Measurements from ENCODE around the gene ASB13. TPM values are rescaled to one million over a fixed set of nuclear protein-coding genes. Genes with fewer than 3 reads are reported as not detected.
"Not testable (repeated sequence)": the region's sequence is repeated elsewhere in the genome, so short reads cannot be mapped to it uniquely, and the experiment has no call there.

Gene ASB13
- total and polyA plus RNA-seq, 5 experiments from 2014 or later: 11.5 to 23.9 (median 18.5) TPM

DNA sequence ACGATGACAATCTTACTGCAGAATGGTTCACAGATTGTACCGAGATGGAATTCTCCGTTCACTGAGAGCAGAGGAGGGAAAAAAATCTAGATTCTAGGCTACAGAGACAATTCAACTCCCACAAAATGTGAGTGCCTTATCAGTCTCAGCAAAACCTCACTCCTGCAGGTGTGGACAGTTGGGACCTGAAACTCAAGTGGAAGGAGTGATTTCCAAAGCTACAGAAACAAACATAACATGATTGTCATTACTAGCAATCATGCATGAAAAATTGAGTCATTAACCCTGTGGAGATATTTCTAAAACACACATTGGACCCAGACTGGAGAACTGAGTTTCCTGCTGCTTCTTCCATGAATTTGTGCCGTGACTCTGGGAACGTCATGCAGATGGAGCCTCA lies 71.3 kb downstream of the ASB13 start:
- H3K4me3 Mint-ChIP-seq: no peak overlapping the region
- H3K36me3 Mint-ChIP-seq: peaks cover 0 to 1% (median 0%) of the 10 kb centered on the region in 3 donors
- H3K9me3 Mint-ChIP-seq: no peaks in the 10 kb centered on the region
- peaks cover 6 to 15% (median 10%) of the 10 kb centered on the region in 4 donors for H3K4me1 Mint-ChIP-seq
- POLR2A ChIA-PET: no interaction called here
- ATAC-seq (no peak), DNase-seq (no peak)
- peaks cover 2 to 19% (median 11%) of the 10 kb centered on the region in 5 donors for H3K27me3 Mint-ChIP-seq
- no peak overlapping the region for H3K27ac Mint-ChIP-seq

DNA sequence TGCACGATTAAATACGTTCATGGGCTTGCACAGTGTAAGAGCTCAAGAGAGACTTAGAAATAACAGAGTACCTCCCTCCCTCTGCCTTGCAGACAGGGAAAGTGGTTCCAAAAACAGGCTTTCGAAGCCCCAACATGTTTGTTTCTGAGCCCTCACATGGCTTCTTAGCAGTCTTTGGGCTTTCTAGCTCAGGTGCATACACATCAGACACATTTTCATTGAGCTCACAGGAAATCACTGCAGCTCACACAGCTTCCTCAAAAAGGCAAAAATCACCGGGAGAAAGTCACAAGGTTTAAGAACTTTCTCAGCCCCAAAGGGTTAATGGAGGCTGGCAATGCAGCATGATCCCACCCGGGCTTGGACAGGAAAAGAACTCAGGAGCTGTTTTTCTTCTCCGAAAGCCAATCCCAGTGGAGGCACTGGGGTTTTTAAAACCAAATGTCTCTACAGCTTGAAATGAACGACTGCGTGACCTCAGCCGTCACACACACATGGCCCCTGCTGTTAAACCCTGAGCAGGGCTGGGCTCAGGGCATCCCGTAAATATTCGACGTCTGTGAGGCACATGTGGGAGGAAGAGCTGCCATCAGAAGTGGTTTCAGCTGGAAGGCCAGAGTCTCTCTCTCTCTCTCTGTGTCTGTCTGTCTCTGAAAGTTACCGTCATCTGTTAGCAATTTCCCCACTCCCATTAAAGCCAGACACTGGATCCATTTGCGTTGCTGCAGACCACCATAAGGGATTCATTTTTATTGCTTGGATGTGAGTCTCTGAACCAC lies 71.9 kb downstream of the ASB13 start:
- Mint-ChIP-seq H3K27me3 (peaks cover 2 to 25% (median 11%) of the 10 kb centered on the region in 5 donors), H3K9me3 (no peaks in the 10 kb centered on the region), H3K4me1 (peaks cover 6 to 15% (median 11%) of the 10 kb centered on the region in 4 donors), H3K36me3 (peaks cover 0 to 1% (median 0%) of the 10 kb centered on the region in 3 donors), H3K27ac (peak overlapping the region in 4 of 10 donors; percentile 15 to 76 (median 36)), H3K4me3 (no peak overlapping the region)
- ATAC-seq (no peak), DNase-seq (peak in 1 of 10 donors; percentile 6)
- POLR2A ChIA-PET: no interaction called here

DNA sequence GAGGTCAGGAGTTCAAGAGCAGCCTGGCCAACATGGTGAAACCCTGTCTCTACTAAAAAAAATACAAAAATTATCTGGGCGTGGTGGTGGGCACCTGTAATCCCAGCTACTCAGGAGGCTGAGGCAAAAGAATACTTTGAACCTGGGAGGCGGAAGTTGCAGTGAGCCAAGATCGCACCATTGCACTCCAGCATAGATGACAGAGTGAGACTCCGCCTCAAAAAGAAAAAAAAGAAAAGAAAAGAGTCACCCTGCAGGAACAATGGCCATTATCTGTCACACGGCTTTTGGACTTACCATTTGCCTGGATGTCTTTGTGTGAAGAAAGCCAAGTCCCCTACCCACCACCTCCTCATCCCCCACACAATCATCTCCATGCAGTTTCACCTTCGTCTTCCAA lies 73.0 kb downstream of the ASB13 start:
- H3K4me3 Mint-ChIP-seq, H3K36me3 Mint-ChIP-seq, DNase-seq, H3K9me3 Mint-ChIP-seq, ATAC-seq: not testable (repeated sequence)
- POLR2A ChIA-PET: interaction anchor here (0.7 kb wide), 1 partner anchor 250 kb away, joined by 3 read pairs; no protein-coding TSS in a partner anchor
- peak overlapping the region in 1 of 10 donors; percentile 63 for H3K27ac Mint-ChIP-seq
- peaks cover 6 to 15% (median 10%) of the 10 kb centered on the region in 4 donors for H3K4me1 Mint-ChIP-seq
- peaks cover 2 to 28% (median 11%) of the 10 kb centered on the region in 5 donors for H3K27me3 Mint-ChIP-seq

DNA sequence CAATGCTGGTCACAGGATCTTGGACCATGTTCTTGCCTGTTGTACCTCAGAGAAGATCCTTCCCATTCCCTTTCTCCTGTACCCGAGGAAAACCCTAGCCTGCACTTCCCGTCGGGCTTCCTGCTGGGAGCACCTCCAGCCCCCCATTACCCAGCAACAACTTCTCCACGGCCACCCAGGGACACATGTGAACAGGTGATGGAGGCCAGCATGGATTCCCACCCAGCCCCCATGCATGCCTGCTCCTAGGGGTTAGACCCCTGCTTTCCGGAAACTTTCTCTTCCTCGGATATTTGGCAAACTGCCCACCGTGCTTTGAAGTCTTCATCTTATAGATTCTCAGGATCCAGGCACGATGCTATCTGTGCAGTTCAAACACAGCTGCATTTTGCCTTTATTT lies 74.3 kb downstream of the ASB13 start:
- Mint-ChIP-seq H3K36me3 (peaks cover 0 to 1% (median 0%) of the 10 kb centered on the region in 3 donors), H3K9me3 (no peaks in the 10 kb centered on the region), H3K27me3 (peaks cover 2 to 26% (median 11%) of the 10 kb centered on the region in 5 donors), H3K4me3 (no peak overlapping the region), H3K27ac (peak overlapping the region in 1 of 10 donors; percentile 23), H3K4me1 (peaks cover 6 to 15% (median 10%) of the 10 kb centered on the region in 4 donors)
- DNase-seq: no peak
- POLR2A ChIA-PET: no interaction called here
- ATAC-seq: no peak

DNA sequence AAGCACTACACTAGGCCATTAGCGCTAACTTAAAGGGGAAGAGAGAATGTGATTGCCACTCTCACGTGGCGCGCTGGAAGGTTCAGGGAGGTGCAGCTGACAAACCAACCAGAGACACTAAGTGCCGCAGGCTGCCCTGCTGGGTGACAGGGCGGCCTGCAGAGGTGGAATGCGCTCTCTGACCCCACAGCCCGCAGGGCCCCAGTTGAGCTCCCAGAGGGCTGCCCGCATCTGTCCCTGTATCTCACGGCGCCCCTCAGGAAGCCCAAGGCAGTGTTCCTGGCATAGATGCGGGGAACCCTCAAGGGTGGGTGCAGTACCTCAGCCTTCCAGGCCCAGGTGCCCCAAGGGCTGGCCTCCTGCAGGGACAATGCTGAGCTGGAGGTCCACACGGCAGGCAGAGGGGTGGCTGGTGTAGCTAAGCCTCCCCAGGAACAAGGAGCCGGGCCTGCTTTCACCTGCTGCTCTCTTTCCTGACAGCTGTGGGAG lies 75.0 kb downstream of the ASB13 start:
- peaks cover 2 to 26% (median 11%) of the 10 kb centered on the region in 5 donors for H3K27me3 Mint-ChIP-seq
- H3K36me3 Mint-ChIP-seq: peaks cover 0 to 1% (median 0%) of the 10 kb centered on the region in 3 donors
- ATAC-seq (no peak), DNase-seq (no peak)
- H3K9me3 Mint-ChIP-seq: no peaks in the 10 kb centered on the region
- POLR2A ChIA-PET: no interaction called here
- no peak overlapping the region for H3K4me3 Mint-ChIP-seq
- H3K4me1 Mint-ChIP-seq: peaks cover 6 to 14% (median 9%) of the 10 kb centered on the region in 4 donors
- peak overlapping the region in 1 of 10 donors; percentile 54 for H3K27ac Mint-ChIP-seq

DNA sequence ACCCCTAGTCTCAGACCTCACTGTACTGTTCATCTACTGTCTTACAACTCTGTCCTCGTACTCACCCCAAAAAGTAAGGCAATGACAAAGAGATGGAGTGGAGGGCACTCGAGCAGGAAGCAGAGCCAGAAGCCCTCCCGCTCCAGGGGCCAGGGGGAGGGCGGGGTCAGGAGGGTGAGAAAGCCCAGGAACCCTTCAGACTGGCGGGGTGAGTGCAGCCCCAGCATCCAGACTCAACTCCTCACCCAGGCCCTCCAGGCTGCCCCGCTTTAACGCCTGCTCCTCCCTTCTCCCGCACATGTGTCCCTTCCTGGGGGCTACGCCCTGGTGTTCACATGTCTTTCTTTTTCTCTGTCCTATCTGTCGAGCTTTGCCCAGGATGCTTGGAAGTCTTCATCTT lies 75.6 kb downstream of the ASB13 start:
- Mint-ChIP-seq H3K36me3 (peaks cover 0 to 1% (median 0%) of the 10 kb centered on the region in 3 donors), H3K4me1 (peaks cover 6 to 14% (median 9%) of the 10 kb centered on the region in 4 donors), H3K27me3 (peaks cover 2 to 26% (median 11%) of the 10 kb centered on the region in 5 donors), H3K27ac (peak overlapping the region in 2 of 10 donors; percentile 6 to 54), H3K9me3 (no peaks in the 10 kb centered on the region), H3K4me3 (no peak overlapping the region)
- POLR2A ChIA-PET: no interaction called here
- no peak for ATAC-seq
- DNase-seq: no peak

DNA sequence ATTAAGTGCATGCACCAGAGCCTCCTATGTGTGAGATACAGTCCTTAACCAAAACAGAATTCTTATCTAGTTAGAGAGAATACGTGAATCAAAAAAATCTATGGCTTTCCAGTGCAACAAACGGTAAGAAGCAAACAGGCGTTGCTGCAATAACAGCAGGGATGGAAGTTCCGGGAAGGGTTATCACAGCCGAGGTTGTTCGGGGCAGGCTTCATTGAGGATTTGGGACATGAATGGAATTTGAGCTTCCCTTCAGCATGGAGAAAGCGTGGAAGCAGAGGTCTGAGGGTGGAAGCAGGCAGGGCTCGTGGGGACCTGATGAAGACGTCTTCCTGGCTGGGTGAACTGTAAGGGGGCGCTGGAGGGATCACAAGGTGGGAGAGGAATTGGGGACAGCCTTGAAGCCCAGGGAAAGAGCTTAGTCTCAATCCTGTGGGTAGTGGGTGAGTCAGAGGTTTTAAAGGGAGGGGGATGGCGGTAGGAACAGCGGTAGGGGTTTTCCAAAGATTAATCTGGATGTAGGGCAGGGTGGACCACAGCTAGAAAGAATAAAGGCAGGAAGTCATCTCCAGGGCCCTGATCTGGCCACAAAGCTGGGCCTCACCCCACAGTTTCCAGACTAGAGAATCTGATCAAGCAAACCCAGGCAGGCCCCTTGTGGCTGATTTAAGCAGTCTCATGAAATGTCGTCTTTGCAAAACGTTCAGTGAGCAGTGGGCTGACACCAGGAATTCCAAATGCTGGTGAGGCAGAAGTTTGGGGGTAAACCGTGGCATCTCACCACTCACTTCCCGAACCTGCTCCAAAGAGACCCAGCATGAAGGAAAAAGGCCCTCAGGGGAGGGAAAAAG lies 76.5 kb downstream of the ASB13 start:
- ATAC-seq (no peak), DNase-seq (no peak)
- Mint-ChIP-seq H3K27ac (peak overlapping the region in 1 of 10 donors; percentile 9), H3K4me1 (peaks cover 3 to 11% (median 6%) of the 10 kb centered on the region in 4 donors), H3K9me3 (no peaks in the 10 kb centered on the region), H3K4me3 (no peak overlapping the region), H3K27me3 (peaks cover 2 to 20% (median 11%) of the 10 kb centered on the region in 5 donors), H3K36me3 (peaks cover 0 to 1% (median 0%) of the 10 kb centered on the region in 3 donors)
- POLR2A ChIA-PET: no interaction called here

DNA sequence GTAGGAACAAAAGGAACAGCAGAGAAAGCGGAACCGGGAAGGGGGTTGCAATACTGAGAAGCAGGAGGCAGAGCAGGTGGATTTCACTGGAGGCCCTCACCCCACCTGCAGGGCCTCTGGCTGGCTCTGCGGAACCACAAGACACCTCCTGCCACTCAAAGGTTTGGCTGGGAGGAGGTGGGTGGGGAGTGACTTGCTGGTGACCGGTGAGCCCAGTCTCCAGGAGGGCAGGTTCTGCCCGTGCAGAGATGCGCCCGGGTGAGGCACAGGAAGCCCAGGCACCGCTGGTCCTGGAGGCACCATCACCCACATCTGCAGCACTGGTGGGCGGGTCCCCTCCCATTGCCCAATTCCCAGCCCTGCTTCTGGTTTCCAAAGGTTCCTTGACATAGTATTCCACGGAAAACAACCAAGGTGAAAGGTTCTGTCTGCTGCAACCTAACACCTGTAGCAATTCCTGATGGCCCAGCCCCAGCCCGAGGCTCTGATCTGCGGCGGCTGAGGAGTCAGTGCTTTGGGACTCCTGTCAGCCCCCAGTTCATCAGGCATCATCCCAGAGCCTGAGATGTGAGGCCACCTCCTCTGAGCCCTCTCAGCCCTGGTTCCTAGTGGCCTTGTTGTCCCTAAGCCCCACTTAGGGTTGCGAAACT lies 77.3 kb downstream of the ASB13 start:
- no peak for DNase-seq

More for the DNA sequence above, 77.3 kb downstream of the ASB13 start:
- no peak for ATAC-seq
- Mint-ChIP-seq H3K4me3 (no peak overlapping the region), H3K27me3 (peaks cover 2 to 14% (median 12%) of the 10 kb centered on the region in 5 donors), H3K36me3 (peaks cover 0 to 1% (median 0%) of the 10 kb centered on the region in 3 donors), H3K27ac (peak overlapping the region in 1 of 10 donors; percentile 9), H3K9me3 (no peaks in the 10 kb centered on the region), H3K4me1 (peaks cover 0 to 8% (median 1%) of the 10 kb centered on the region in 4 donors)
- POLR2A ChIA-PET: no interaction called here

Other genes with a start within 250 kb of the ASB13 start
- not detected for gene CALML5, start 167.0 kb downstream of the ASB13 start, total RNA-seq
- not detected for gene CALML5, start 167.0 kb downstream of the ASB13 start, polyA plus RNA-seq
- gene CALML3, start 141.6 kb downstream of the ASB13 start, total RNA-seq: not detected
- gene CALML3, start 141.6 kb downstream of the ASB13 start, polyA plus RNA-seq: not detected
- gene TASOR2, start 18.2 kb upstream of the ASB13 start, total RNA-seq: 10 to 100 TPM; 70.4 to 81.6 TPM
- gene TASOR2, start 18.2 kb upstream of the ASB13 start, polyA plus RNA-seq: 10 to 100 TPM; 14.1 to 17.3 (median 14.9) TPM
- gene GDI2, start 146.8 kb upstream of the ASB13 start, total RNA-seq: 100 to 1,000 TPM; 122 to 130 TPM
- 100 to 1,000 TPM; 145 to 171 (median 157) TPM for gene GDI2, start 146.8 kb upstream of the ASB13 start, polyA plus RNA-seq
- gene ANKRD16, start 223.3 kb upstream of the ASB13 start, total RNA-seq: 1 to 10 TPM; 8.4 to 9.2 TPM
- 1 to 10 TPM; 3.0 to 5.9 (median 5.8) TPM for gene ANKRD16, start 223.3 kb upstream of the ASB13 start, polyA plus RNA-seq
- gene FBH1, start 223.6 kb upstream of the ASB13 start, total RNA-seq: 10 to 100 TPM; 89.1 to 94.1 TPM
- 10 to 100 TPM; 48.4 to 76.5 (median 50.5) TPM for gene FBH1, start 223.6 kb upstream of the ASB13 start, polyA plus RNA-seq